ENCODE results near the gene KAT2B. TPM values are rescaled to one million over a fixed set of nuclear protein-coding genes. Genes with fewer than 3 reads are reported as not detected.

Gene KAT2B
- total and polyA plus RNA-seq, 2 donors (not counting 1 experiment from before 2014, with no cell fraction given), result 21.7 to 57.5 TPM

DNA sequence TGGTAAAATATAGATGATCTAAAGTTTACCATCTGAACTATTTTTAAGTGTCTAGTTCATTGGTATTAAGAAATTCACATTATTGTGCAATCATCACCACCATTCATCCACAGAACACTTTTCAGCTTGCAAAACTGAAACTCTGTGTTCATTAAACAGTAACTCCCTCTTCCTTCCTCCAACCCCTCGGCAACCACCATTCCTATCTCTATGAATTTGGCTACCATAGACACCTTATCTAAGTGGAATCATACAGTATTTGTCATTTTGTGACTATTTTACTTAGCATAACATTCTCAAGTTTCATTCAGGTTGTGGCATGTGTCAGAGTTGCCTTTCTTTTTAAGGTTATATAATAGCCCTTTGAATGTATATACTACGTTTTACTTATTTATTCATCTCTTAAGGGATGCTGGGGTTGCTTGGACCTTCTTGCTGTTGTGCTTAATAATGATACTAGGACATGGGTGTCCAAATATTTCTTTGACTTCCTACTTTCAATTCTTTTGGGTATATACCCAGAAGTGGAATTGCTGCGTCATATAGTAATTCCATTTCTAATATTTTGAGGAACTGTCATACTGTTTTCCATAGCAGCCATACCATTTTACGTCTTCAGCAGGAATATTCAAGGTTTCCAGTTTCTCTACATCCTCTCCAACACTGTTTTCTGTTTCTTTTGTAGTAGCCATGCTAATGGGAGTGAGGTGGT, 20.9 kb downstream of the KAT2B start:
- DNase-seq (no peak), ATAC-seq (ENCODE audit: low read depth) (no peak)
- Mint-ChIP-seq H3K27ac (no peak overlapping the region), H3K4me1 (peaks cover 43% of the 10 kb centered on the region), H3K27me3 (no peaks in the 10 kb centered on the region), H3K4me3 (peak overlapping the region; percentile 9), H3K9me3 (ENCODE audit: insufficient read depth) (no peaks in the 10 kb centered on the region)
- intact Hi-C loops (cut with micrococcal nuclease), result no loop called here
- ChIA-PET CTCF (no interaction called here), POLR2A (no interaction called here)
- Histone ChIP-seq H3K9ac (ENCODE audit: low read length) (no peak overlapping the region), H3K36me3 (replicated peaks in 1 of 2; ENCODE audit: control extremely low read depth in 1 of 2, control insufficient read depth in 1 of 2, extremely low read depth in 1 of 2, insufficient read depth in 2 of 2, low read length in 1 of 2) (peaks cover 0 to 2% of the 10 kb centered on the region in 2 experiments), H3K4me1 (ENCODE audit: control insufficient read depth in 2 of 2, insufficient read depth in 2 of 2, low read length in 2 of 2) (peaks cover 19 to 24% of the 10 kb centered on the region in 2 donors), H3K4me3 (ENCODE audit: control extremely low read depth in 1 of 5, extremely low read depth in 1 of 5, insufficient read depth in 1 of 5, low read depth in 2 of 5, low read length in 4 of 5) (peak overlapping the region in 1 of 5 experiments; percentile 21), H3K27me3 (replicated peaks in 1 of 4; ENCODE audit: control extremely low read depth in 1 of 4, control insufficient read depth in 3 of 4, insufficient read depth in 4 of 4, low read length in 3 of 4) (no peaks in the 10 kb centered on the region), H3K79me2 (ENCODE audit: control insufficient read depth, insufficient read depth, low read length) (peaks cover 92% of the 10 kb centered on the region), H4K20me1 (ENCODE audit: control insufficient read depth, insufficient read depth, low read length, poor library complexity, severe bottlenecking) (peaks cover 46% of the 10 kb centered on the region), H2AFZ (ENCODE audit: insufficient read depth, low read depth, low read length, poor library complexity, severe bottlenecking) (no peak overlapping the region), H3K4me2 (replicated peaks; ENCODE audit: low read depth, low read length, poor library complexity, severe bottlenecking) (peak overlapping the region; percentile 51), H3K27ac (ENCODE audit: low read length in 2 of 2) (peak overlapping the region in 1 of 2 donors; percentile 62), H3K9me3 (ENCODE audit: control extremely low read depth in 1 of 3, control insufficient read depth in 2 of 3, insufficient read depth in 1 of 3, low read length in 2 of 3) (no peaks in the 10 kb centered on the region)
- no CpG with 5 or more reads among the region's 4 CpGs for WGBS (ENCODE audit: insufficient coverage)
- TF ChIP-seq EZH2 (IDR thresholded peaks at IDR 0.05; ENCODE audit: borderline replicate concordance, insufficient read depth, low read depth, low read length, poor library complexity, severe bottlenecking), result no peak
- TF ChIP-seq, protein P1, sequence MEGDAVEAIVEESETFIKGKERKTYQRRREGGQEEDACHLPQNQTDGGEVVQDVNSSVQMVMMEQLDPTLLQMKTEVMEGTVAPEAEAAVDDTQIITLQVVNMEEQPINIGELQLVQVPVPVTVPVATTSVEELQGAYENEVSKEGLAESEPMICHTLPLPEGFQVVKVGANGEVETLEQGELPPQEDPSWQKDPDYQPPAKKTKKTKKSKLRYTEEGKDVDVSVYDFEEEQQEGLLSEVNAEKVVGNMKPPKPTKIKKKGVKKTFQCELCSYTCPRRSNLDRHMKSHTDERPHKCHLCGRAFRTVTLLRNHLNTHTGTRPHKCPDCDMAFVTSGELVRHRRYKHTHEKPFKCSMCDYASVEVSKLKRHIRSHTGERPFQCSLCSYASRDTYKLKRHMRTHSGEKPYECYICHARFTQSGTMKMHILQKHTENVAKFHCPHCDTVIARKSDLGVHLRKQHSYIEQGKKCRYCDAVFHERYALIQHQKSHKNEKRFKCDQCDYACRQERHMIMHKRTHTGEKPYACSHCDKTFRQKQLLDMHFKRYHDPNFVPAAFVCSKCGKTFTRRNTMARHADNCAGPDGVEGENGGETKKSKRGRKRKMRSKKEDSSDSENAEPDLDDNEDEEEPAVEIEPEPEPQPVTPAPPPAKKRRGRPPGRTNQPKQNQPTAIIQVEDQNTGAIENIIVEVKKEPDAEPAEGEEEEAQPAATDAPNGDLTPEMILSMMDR (IDR thresholded peaks at IDR 0.05), result no peak

DNA sequence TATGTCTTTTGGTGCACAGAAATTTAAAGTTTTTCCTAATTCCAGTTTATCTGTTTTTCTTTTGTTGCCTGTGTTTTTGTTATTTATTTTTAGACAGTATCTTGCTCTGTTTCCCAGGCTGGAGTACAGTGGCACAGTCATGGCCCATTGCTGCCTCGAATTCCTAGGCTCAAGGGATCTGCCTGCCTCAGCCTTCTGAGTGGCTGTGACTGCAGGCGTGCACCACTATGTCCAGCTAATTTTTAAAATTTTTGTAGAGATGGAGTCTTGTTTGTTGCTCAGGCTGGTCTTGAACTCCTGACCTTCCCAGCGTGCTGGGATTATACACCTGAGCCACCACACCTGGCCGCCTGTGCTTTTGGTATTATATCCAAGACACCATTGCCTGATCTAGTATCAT, 22.8 kb downstream of the KAT2B start:
- no peaks in the 10 kb centered on the region for H3K9me3 Mint-ChIP-seq (ENCODE audit: insufficient read depth)
- Histone ChIP-seq H3K36me3 (replicated peaks in 1 of 2; ENCODE audit: control extremely low read depth in 1 of 2, control insufficient read depth in 1 of 2, extremely low read depth in 1 of 2, insufficient read depth in 2 of 2, low read length in 1 of 2) (no peaks in the 10 kb centered on the region), H3K4me3 (ENCODE audit: control extremely low read depth in 1 of 5, extremely low read depth in 1 of 5, insufficient read depth in 1 of 5, low read depth in 2 of 5, low read length in 4 of 5) (no peak overlapping the region), H3K4me2 (replicated peaks; ENCODE audit: low read depth, low read length, poor library complexity, severe bottlenecking) (no peak overlapping the region), H3K9me3 (ENCODE audit: control extremely low read depth in 1 of 3, control insufficient read depth in 2 of 3, insufficient read depth in 1 of 3, low read length in 2 of 3) (no peaks in the 10 kb centered on the region), H2AFZ (ENCODE audit: insufficient read depth, low read depth, low read length, poor library complexity, severe bottlenecking) (no peak overlapping the region), H3K9ac (ENCODE audit: low read length) (no peak overlapping the region), H3K79me2 (ENCODE audit: control insufficient read depth, insufficient read depth, low read length) (peaks cover 88% of the 10 kb centered on the region), H4K20me1 (ENCODE audit: control insufficient read depth, insufficient read depth, low read length, poor library complexity, severe bottlenecking) (peaks cover 35% of the 10 kb centered on the region), H3K27me3 (replicated peaks in 1 of 4; ENCODE audit: control extremely low read depth in 1 of 4, control insufficient read depth in 3 of 4, insufficient read depth in 4 of 4, low read length in 3 of 4) (no peaks in the 10 kb centered on the region), H3K27ac (ENCODE audit: low read length in 2 of 2) (no peak overlapping the region), H3K4me1 (ENCODE audit: control insufficient read depth in 2 of 2, insufficient read depth in 2 of 2, low read length in 2 of 2) (peaks cover 7 to 8% of the 10 kb centered on the region in 2 donors)
- intact Hi-C loops (cut with micrococcal nuclease), result no loop called here
- peaks cover 46% of the 10 kb centered on the region for H3K4me1 Mint-ChIP-seq
- TF ChIP-seq, protein P1 (IDR thresholded peaks at IDR 0.05), result no peak
- TF ChIP-seq EZH2 (IDR thresholded peaks at IDR 0.05; ENCODE audit: borderline replicate concordance, insufficient read depth, low read depth, low read length, poor library complexity, severe bottlenecking), result no peak
- no peak overlapping the region for H3K27ac Mint-ChIP-seq
- POLR2A ChIA-PET, result no interaction called here
- DNase-seq, result no peak
- H3K27me3 Mint-ChIP-seq, result no peaks in the 10 kb centered on the region
- CTCF ChIA-PET, result interaction anchor here (0.6 to 1.2 kb wide), 2 partner anchors 22 to 86 kb away, joined by 3 to 4 read pairs; no protein-coding TSS in a partner anchor
- 100% methylated on average over 2 of the region's 4 CpGs for WGBS (ENCODE audit: insufficient coverage)
- no peak for ATAC-seq (ENCODE audit: low read depth)
- H3K4me3 Mint-ChIP-seq, result no peak overlapping the region

All from B cell (primary cell).